ENCODE data around the gene AIG1. TPM values are rescaled to one million over a fixed set of nuclear protein-coding genes. Genes with fewer than 3 reads are reported as not detected.

The AIG1 gene
- total and polyA plus RNA-seq, 2 of the 13 experiments (the other 11 are each of a cell fraction or from before 2014, with no cell fraction given): 115 to 197 TPM

DNA sequence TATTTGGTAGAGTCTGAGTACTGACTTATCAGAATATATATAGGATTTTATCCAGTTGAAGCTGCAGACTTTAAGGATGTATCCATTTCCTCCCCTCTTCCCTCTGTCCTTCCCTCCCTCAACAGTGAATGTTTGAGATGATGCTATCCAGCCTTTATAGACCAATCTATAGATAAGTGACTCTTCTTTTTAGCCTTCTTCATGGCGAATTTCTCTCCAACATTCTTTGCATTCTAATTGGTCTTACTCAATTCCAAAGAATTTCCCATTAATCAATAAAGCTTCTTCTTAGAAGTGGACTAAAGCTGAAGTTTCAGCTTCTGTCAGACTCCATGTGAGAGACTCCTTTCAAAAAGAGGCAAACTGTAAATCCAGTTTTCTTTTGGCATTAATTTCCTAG is 99.3 kb downstream of the AIG1 start (continued):
- TF ChIP-seq FOXO1 (CRISPR knock-in tag; IDR thresholded peaks at IDR 0.05) (no peak), ZNF703 (CRISPR knock-in tag; IDR thresholded peaks at IDR 0.05; ENCODE audit: borderline replicate concordance) (no peak), ZNF788 (CRISPR knock-in tag; IDR thresholded peaks at IDR 0.05; ENCODE audit: borderline replicate concordance) (no peak), ZNF720 (CRISPR knock-in tag; IDR thresholded peaks at IDR 0.05) (no peak), MEIS1 (CRISPR knock-in tag; IDR thresholded peaks at IDR 0.05; ENCODE audit: borderline replicate concordance) (no peak), DNMT3B (CRISPR knock-in tag; conservative IDR thresholded peaks at IDR 0.05) (no peak), GMEB2 (CRISPR knock-in tag; IDR thresholded peaks at IDR 0.05; ENCODE audit: low read depth) (no peak), HMGXB3 (CRISPR knock-in tag; IDR thresholded peaks at IDR 0.05; ENCODE audit: borderline replicate concordance) (no peak), NONO (IDR thresholded peaks at IDR 0.05) (no peak), NONO (CRISPR knock-in tag; conservative IDR thresholded peaks at IDR 0.05) (no peak)
- TF ChIP-seq, protein P1, sequence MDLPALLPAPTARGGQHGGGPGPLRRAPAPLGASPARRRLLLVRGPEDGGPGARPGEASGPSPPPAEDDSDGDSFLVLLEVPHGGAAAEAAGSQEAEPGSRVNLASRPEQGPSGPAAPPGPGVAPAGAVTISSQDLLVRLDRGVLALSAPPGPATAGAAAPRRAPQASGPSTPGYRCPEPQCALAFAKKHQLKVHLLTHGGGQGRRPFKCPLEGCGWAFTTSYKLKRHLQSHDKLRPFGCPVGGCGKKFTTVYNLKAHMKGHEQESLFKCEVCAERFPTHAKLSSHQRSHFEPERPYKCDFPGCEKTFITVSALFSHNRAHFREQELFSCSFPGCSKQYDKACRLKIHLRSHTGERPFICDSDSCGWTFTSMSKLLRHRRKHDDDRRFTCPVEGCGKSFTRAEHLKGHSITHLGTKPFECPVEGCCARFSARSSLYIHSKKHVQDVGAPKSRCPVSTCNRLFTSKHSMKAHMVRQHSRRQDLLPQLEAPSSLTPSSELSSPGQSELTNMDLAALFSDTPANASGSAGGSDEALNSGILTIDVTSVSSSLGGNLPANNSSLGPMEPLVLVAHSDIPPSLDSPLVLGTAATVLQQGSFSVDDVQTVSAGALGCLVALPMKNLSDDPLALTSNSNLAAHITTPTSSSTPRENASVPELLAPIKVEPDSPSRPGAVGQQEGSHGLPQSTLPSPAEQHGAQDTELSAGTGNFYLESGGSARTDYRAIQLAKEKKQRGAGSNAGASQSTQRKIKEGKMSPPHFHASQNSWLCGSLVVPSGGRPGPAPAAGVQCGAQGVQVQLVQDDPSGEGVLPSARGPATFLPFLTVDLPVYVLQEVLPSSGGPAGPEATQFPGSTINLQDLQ (CRISPR knock-in tag; IDR thresholded peaks at IDR 0.05): no peak
- TF ChIP-seq, protein P2, sequence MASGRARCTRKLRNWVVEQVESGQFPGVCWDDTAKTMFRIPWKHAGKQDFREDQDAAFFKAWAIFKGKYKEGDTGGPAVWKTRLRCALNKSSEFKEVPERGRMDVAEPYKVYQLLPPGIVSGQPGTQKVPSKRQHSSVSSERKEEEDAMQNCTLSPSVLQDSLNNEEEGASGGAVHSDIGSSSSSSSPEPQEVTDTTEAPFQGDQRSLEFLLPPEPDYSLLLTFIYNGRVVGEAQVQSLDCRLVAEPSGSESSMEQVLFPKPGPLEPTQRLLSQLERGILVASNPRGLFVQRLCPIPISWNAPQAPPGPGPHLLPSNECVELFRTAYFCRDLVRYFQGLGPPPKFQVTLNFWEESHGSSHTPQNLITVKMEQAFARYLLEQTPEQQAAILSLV (CRISPR knock-in tag; IDR thresholded peaks at IDR 0.05; ENCODE audit: borderline replicate concordance): no peak
- TF ChIP-seq, protein P3, sequence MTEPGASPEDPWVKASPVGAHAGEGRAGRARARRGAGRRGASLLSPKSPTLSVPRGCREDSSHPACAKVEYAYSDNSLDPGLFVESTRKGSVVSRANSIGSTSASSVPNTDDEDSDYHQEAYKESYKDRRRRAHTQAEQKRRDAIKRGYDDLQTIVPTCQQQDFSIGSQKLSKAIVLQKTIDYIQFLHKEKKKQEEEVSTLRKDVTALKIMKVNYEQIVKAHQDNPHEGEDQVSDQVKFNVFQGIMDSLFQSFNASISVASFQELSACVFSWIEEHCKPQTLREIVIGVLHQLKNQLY (CRISPR knock-in tag; IDR thresholded peaks at IDR 0.05): no peak
- TF ChIP-seq, protein P4, sequence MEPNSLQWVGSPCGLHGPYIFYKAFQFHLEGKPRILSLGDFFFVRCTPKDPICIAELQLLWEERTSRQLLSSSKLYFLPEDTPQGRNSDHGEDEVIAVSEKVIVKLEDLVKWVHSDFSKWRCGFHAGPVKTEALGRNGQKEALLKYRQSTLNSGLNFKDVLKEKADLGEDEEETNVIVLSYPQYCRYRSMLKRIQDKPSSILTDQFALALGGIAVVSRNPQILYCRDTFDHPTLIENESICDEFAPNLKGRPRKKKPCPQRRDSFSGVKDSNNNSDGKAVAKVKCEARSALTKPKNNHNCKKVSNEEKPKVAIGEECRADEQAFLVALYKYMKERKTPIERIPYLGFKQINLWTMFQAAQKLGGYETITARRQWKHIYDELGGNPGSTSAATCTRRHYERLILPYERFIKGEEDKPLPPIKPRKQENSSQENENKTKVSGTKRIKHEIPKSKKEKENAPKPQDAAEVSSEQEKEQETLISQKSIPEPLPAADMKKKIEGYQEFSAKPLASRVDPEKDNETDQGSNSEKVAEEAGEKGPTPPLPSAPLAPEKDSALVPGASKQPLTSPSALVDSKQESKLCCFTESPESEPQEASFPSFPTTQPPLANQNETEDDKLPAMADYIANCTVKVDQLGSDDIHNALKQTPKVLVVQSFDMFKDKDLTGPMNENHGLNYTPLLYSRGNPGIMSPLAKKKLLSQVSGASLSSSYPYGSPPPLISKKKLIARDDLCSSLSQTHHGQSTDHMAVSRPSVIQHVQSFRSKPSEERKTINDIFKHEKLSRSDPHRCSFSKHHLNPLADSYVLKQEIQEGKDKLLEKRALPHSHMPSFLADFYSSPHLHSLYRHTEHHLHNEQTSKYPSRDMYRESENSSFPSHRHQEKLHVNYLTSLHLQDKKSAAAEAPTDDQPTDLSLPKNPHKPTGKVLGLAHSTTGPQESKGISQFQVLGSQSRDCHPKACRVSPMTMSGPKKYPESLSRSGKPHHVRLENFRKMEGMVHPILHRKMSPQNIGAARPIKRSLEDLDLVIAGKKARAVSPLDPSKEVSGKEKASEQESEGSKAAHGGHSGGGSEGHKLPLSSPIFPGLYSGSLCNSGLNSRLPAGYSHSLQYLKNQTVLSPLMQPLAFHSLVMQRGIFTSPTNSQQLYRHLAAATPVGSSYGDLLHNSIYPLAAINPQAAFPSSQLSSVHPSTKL (CRISPR knock-in tag; IDR thresholded peaks at IDR 0.05): no peak

Data from HepG2 (cell line).